Psoas muscle (tissue), 8 donors: Measurements from ENCODE around the gene PPP1R3E. TPM values are rescaled to one million over a fixed set of nuclear protein-coding genes. Genes with fewer than 3 reads are reported as not detected.

Source experiments
- ATAC-seq, 4 donors: fragments of 200-7000 bp; cut with Tn5 transposase; one replicate each; pipeline ENCODE4 v1.9.1; 2020; ENCODE audit warnings: moderate library complexity in 3 of 4, mild to moderate bottlenecking in 2 of 4
- DNase-seq, 2 donors: peaks; one replicate each; pipeline ENCODE4 v3.0.0-alpha.2; 2020
- H3K27ac ChIP-seq: fragments of 200-600 bp; one replicate; pipeline ENCODE4 v1.8.0; 2022
- H3K27me3 ChIP-seq, 3 donors: fragments of 200-600 bp in 1 of 3; one replicate each; pipeline versions ENCODE4 v1.6.1 to v1.8.0; 2013 to 2022; ENCODE audit warnings: low read length in 2 of 3, mild to moderate bottlenecking in 2 of 3, moderate library complexity in 1 of 3; ENCODE audit not compliant: insufficient read depth in 3 of 3
- H3K36me3 ChIP-seq, 2 donors: fragments of 200-600 bp in 1 of 2; one replicate each; pipeline versions ENCODE4 v1.6.1 to v1.8.0; 2013 to 2022; ENCODE audit warnings: low read depth in 1 of 2, mild to moderate bottlenecking in 1 of 2, moderate library complexity in 1 of 2; ENCODE audit not compliant: insufficient read depth in 1 of 2
- H3K4me1 ChIP-seq: fragments of 200-600 bp; one replicate; pipeline ENCODE4 v1.8.0; 2022
- H3K4me3 ChIP-seq: fragments of 200-600 bp; one replicate; pipeline ENCODE4 v1.8.0; 2022; ENCODE audit warnings: mild to moderate bottlenecking
- H3K9me3 ChIP-seq: fragments of 200-600 bp; one replicate; pipeline ENCODE4 v1.8.0; 2022
- CTCF ChIP-seq: fragments of 200-600 bp; IDR thresholded peaks from one replicate; pipeline ENCODE4 v1.8.0; 2022; ENCODE audit warnings: antibody characterized with exemption
- whole genome bisulfite sequencing, 3 donors: extraction: QIAGEN DNeasy Blood & Tissue Kit; methylation state at CpG; one replicate each; pipeline versions ENCODE4 v1.1.6 to v1.1.7; 2013; 5-methylcytosine and 5-hydroxymethylcytosine counted together
- intact Hi-C, 2 donors: fragments of 100-400 bp; cut with DNase I; formaldehyde crosslinking; loops; one replicate each; pipeline versions ENCODE4 v1.11.0 to v1.14.2; 2022
- polyA plus RNA-seq, 3 donors: library from polyadenylated mRNA; stranded (reverse); fragments of 200-250 nt; gene quantifications; one replicate each; pipeline ENCODE4 v1.2.3, GENCODE V29; 2013
- total RNA-seq, 4 donors: library from RNA; stranded (reverse); fragmentation: NEBNext Ultra II Directional in 2 of 4; extraction: Animal tissue kit (Norgen Biotek cat#: 25700) in 2 of 4; gene quantifications; one replicate each; pipeline versions ENCODE4 v1.2.1 to v1.2.4, GENCODE V29; 2021 to 2023
- donor health status: healthy with polysubstance abuse.
- donor health status: DM: no; HTN: no; CAD: no; lungs with moderate emphysema.
- donor health status: Bipolar disorder and iron deficiency.
- donor health status: healthy.
- donor health status: DM: yes; HTN: yes; CAD: no.
- donor health status: DM: no; HTN: no; CAD: no.
- donor health status: DM: no; HTN: no; CAD: no.
- donor health status: DM: yes; HTN: yes; CAD: no.

Gene PPP1R3E
- total and polyA plus RNA-seq, 7 donors: 5.6 to 23.1 (median 9.9) TPM

- Histone ChIP-seq H3K4me3 (no peak overlapping the region), H3K9me3 (no peaks in the 10 kb centered on the region), H3K27me3 (no peaks in the 10 kb centered on the region), H3K36me3 (peaks cover 0 to 45% of the 10 kb centered on the region in 2 donors), H3K27ac (no peak overlapping the region), H3K4me1 (peaks cover 21% of the 10 kb centered on the region)
- intact Hi-C loops: no loop called here
- ATAC-seq: no peak
- 87 to 94% (median 88%) methylated on average over 1 of the region's 1 CpG for WGBS, 3 donors
- no peak for TF ChIP-seq CTCF
- no peak for DNase-seq
Measured at GRCh38 chr14:23310546-23310945, 7.9 kb upstream of the PPP1R3E start.

- TF ChIP-seq CTCF: no peak
- DNase-seq (no peak), ATAC-seq (no peak)
- Histone ChIP-seq H3K36me3 (peaks cover 0 to 45% of the 10 kb centered on the region in 2 donors), H3K9me3 (no peaks in the 10 kb centered on the region), H3K4me1 (peaks cover 21% of the 10 kb centered on the region), H3K27me3 (no peaks in the 10 kb centered on the region), H3K4me3 (no peak overlapping the region), H3K27ac (no peak overlapping the region)
- intact Hi-C loops: no loop called here
- 84 to 90% (median 85%) methylated on average over 17 of the region's 17 CpGs for WGBS, 3 donors
Measured at GRCh38 chr14:23308721-23309445, 6.2 kb upstream of the PPP1R3E start.

- peaks cover 0 to 45% of the 10 kb centered on the region in 2 donors for H3K36me3 ChIP-seq
- peak overlapping the region; percentile 88 for H3K4me3 ChIP-seq
- intact Hi-C loops: no loop called here
- DNase-seq (no peak), ATAC-seq (no peak)
- TF ChIP-seq CTCF: no peak
- H3K9me3 ChIP-seq: no peaks in the 10 kb centered on the region
- whole genome bisulfite sequencing, 3 donors: 84 to 88% (median 85%) methylated on average over 22 of the region's 22 CpGs
- peak overlapping the region; percentile 87 for H3K27ac ChIP-seq
- no peaks in the 10 kb centered on the region for H3K27me3 ChIP-seq
- H3K4me1 ChIP-seq: peaks cover 21% of the 10 kb centered on the region
Measured at GRCh38 chr14:23307687-23308644, 5.3 kb upstream of the PPP1R3E start.

GRCh38 chr14:23307146-23307530 lies 4.5 kb upstream of the PPP1R3E start:
- 11 to 20% (median 12%) methylated on average over 4 to 5 of the region's 5 CpGs for WGBS, 3 donors
- Histone ChIP-seq H3K4me3 (peak overlapping the region; percentile 88), H3K36me3 (peaks cover 0 to 45% of the 10 kb centered on the region in 2 donors), H3K27ac (peak overlapping the region; percentile 87), H3K27me3 (no peaks in the 10 kb centered on the region), H3K9me3 (no peaks in the 10 kb centered on the region), H3K4me1 (peaks cover 21% of the 10 kb centered on the region)
- ATAC-seq: no peak
- DNase-seq: no peak
- intact Hi-C loops: no loop called here
- no peak for TF ChIP-seq CTCF
